ENCODE data around the gene BHLHE40. TPM values are rescaled to one million over a fixed set of nuclear protein-coding genes. Genes with fewer than 3 reads are reported as not detected.

Gene BHLHE40
- total RNA-seq (2021; ENCODE audit: unreplicated experiment): 81.6 TPM
- 129 and 166 TPM in 2 replicates for polyA plus RNA-seq (2012)
- Bru-seq, nascent RNA: percentile 97 among the genes with signal in this experiment
- percentile 90 among the genes with signal in this experiment for BruChase-seq, experiment 1, labeled RNA remaining after a 6-hour chase
- percentile 94 among the genes with signal in this experiment for BruChase-seq, experiment 2, labeled RNA remaining after a 2-hour chase
- long read RNA-seq, transcript BHLHE40-201 (5 exons, 3,473 nt): major isoform, 71 of 135 reads
- long read RNA-seq, partial matches to known transcripts: 60 of 135 reads
- long read RNA-seq, other reads (novel, unspliced or antisense): 4 of 135 reads

DNA sequence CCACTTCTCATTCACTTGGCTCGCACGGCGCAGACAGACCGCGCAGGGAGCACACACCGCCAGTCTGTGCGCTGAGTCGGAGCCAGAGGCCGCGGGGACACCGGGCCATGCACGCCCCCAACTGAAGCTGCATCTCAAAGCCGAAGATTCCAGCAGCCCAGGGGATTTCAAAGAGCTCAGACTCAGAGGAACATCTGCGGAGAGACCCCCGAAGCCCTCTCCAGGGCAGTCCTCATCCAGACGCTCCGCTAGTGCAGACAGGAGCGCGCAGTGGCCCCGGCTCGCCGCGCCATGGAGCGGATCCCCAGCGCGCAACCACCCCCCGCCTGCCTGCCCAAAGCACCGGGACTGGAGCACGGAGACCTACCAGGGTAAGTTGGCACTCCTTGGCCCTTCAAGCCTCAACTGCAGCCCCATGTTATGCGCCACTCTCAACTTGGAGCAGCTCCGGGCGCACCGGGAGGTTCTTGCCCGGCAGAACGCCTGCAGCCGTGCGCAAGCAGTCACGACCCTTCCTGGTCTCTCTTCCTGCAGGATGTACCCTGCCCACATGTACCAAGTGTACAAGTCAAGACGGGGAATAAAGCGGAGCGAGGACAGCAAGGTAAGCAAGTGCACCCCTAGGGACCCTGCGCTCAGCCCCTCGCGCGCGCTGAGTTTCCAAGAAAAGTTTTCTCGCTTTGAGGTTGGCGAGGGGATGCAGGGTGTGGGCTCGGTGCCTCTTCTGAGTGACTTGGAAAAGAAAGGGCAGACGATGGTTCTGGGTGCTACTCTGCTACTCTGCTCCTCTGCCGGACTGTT lies at the start of gene BHLHE40:
Gene BHLHE40, plus strand, starts transcription at position 10 of the 801 bp plus-strand sequence. Its CDS starts 282 bp downstream, at position 292.
- ChIA-PET POLR2A (interaction anchor here (0.8 to 5.1 kb wide), 9 partner anchors 13 to 259 kb away, joined by 3 to 39 read pairs (median 4); no protein-coding TSS in a partner anchor), RAD21 (ENCODE audit: low non-redundant PET in 1 of 2, low total read pairs in 2 of 2, uncharacterized antibody in 2 of 2, unreplicated experiment in 2 of 2) (interaction anchor here (0.8 to 1.6 kb wide), 8 partner anchors 15 to 268 kb away, joined by 3 to 6 read pairs (median 4); no protein-coding TSS in a partner anchor), CTCF (interaction anchor here (0.8 to 4.7 kb wide), 17 partner anchors 8 to 268 kb away, joined by 3 to 59 read pairs (median 4); no protein-coding TSS in a partner anchor)
- DNase-seq (ENCODE audit: low read depth, low spot score): no peak
- H3K4me3 ChIP-seq (replicated peaks in 1 of 2; ENCODE audit: low read depth in 1 of 2, low read length in 2 of 2): peak within 1 kb of the TSS; percentile 72 to 87
- TF ChIP-seq, protein P1, sequence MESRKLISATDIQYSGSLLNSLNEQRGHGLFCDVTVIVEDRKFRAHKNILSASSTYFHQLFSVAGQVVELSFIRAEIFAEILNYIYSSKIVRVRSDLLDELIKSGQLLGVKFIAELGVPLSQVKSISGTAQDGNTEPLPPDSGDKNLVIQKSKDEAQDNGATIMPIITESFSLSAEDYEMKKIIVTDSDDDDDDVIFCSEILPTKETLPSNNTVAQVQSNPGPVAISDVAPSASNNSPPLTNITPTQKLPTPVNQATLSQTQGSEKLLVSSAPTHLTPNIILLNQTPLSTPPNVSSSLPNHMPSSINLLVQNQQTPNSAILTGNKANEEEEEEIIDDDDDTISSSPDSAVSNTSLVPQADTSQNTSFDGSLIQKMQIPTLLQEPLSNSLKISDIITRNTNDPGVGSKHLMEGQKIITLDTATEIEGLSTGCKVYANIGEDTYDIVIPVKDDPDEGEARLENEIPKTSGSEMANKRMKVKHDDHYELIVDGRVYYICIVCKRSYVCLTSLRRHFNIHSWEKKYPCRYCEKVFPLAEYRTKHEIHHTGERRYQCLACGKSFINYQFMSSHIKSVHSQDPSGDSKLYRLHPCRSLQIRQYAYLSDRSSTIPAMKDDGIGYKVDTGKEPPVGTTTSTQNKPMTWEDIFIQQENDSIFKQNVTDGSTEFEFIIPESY (IDR thresholded peaks at IDR 0.05; ENCODE audit: extremely low read depth, insufficient replicate concordance, low read length): peak; percentile 28
- TF ChIP-seq ZFX (IDR thresholded peaks at IDR 0.05) (peak; percentile 31; the same call in 1 of the 2 replicates), POLR2AphosphoS5 (IDR thresholded peaks at IDR 0.05; ENCODE audit: low read depth, low read length) (peak; percentile 94)
- TF ChIP-seq, protein P2, sequence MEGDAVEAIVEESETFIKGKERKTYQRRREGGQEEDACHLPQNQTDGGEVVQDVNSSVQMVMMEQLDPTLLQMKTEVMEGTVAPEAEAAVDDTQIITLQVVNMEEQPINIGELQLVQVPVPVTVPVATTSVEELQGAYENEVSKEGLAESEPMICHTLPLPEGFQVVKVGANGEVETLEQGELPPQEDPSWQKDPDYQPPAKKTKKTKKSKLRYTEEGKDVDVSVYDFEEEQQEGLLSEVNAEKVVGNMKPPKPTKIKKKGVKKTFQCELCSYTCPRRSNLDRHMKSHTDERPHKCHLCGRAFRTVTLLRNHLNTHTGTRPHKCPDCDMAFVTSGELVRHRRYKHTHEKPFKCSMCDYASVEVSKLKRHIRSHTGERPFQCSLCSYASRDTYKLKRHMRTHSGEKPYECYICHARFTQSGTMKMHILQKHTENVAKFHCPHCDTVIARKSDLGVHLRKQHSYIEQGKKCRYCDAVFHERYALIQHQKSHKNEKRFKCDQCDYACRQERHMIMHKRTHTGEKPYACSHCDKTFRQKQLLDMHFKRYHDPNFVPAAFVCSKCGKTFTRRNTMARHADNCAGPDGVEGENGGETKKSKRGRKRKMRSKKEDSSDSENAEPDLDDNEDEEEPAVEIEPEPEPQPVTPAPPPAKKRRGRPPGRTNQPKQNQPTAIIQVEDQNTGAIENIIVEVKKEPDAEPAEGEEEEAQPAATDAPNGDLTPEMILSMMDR (IDR thresholded peaks at IDR 0.05 in 2 of 3, conservative IDR thresholded peaks at IDR 0.05 in 1 of 3; ENCODE audit: borderline replicate concordance in 1 of 3, insufficient read depth in 1 of 3, low read depth in 2 of 3, low read length in 2 of 3): no peak
- peaks cover 8 to 31% of the 10 kb centered on the region in 2 experiments; a peak in 3 of 4 replicates for H3K36me3 ChIP-seq (ENCODE audit: control insufficient read depth in 1 of 2, insufficient read depth in 2 of 2, low read length in 2 of 2)
- peak within 1 kb of the TSS; percentile 91 for H3K27ac ChIP-seq (ENCODE audit: low read depth, low read length)
- intact Hi-C loops (cut with micrococcal nuclease): loop anchor here (5.0 kb wide), 3 partner anchors 152 to 322 kb away; partner anchors contain the start of gene EDEM1
- H3K9me2 ChIP-seq (ENCODE audit: insufficient read depth): no peaks in the 10 kb centered on the region
- peaks cover 12% of the 10 kb centered on the region; the same call in 1 of the 2 replicates for H4K20me1 ChIP-seq (ENCODE audit: insufficient read depth)
- H3K79me2 ChIP-seq (ENCODE audit: insufficient read depth, low read length): peaks cover 42% of the 10 kb centered on the region
- H3K4me2 ChIP-seq (ENCODE audit: low read length): peak within 1 kb of the TSS; percentile 90
- BruUV-seq (replicated peaks): TSS peak; percentile 47
- H2AFZ ChIP-seq (ENCODE audit: low read depth, low read length, poor library complexity, severe bottlenecking): no peak within 1 kb of the TSS
- no peaks in the 10 kb centered on the region for H3K27me3 ChIP-seq (ENCODE audit: insufficient read depth, low read length)
- peak within 1 kb of the TSS; percentile 96 for H3K9ac ChIP-seq (ENCODE audit: low read length)
- peaks cover 56 to 76% of the 10 kb centered on the region in 2 experiments for H3K4me1 ChIP-seq (ENCODE audit: control insufficient read depth in 1 of 2, insufficient read depth in 2 of 2, low read length in 2 of 2)
- H3K9me3 ChIP-seq (ENCODE audit: control insufficient read depth in 1 of 2, insufficient read depth in 1 of 2, low read depth in 1 of 2, low read length in 2 of 2): no peaks in the 10 kb centered on the region
- ATAC-seq: peak; percentile 40

All from HCT116 (cell line).